Left lung (tissue), 10 donors: ENCODE data around the gene TBL1XR1. TPM values are rescaled to one million over a fixed set of nuclear protein-coding genes. Genes with fewer than 3 reads are reported as not detected.
"Not testable (repeated sequence)": the region's sequence is repeated elsewhere in the genome, so short reads cannot be mapped to it uniquely, and the experiment has no call there.

Source experiments
- ATAC-seq: fragments of 200-7000 bp; cut with Tn5 transposase; one replicate; pipeline ENCODE4 v1.9.1; 2020; ENCODE audit warnings: moderate library complexity
- DNase-seq, 4 donors: peaks; one replicate each; pipeline ENCODE4 v3.0.0-alpha.2; 2013 to 2020
- H3K27ac ChIP-seq, 2 donors: fragments of 200-600 bp; sonication (generic) in 1 of 2; one replicate each; pipeline versions ENCODE4 v1.5.0 to v1.8.0; 2020 to 2021
- H3K27me3 ChIP-seq, 2 donors: fragments of 200-600 bp; sonication (generic) in 1 of 2; one replicate each; pipeline versions ENCODE4 v1.5.0 to v1.8.0; 2020 to 2021
- H3K36me3 ChIP-seq, 2 donors: fragments of 200-600 bp; sonication (generic) in 1 of 2; one replicate each; pipeline versions ENCODE4 v1.5.0 to v1.8.0; 2020 to 2021
- H3K4me1 ChIP-seq, 2 donors: fragments of 200-600 bp; one replicate each; pipeline ENCODE4 v1.8.0; 2021
- H3K4me3 ChIP-seq, 2 donors: fragments of 200-600 bp; sonication (generic) in 1 of 2; one replicate each; pipeline versions ENCODE4 v1.5.0 to v1.8.0; 2020 to 2021; ENCODE audit warnings: mild to moderate bottlenecking in 1 of 2
- H3K9me3 ChIP-seq, 2 donors: fragments of 200-600 bp; sonication (generic) in 1 of 2; one replicate each; pipeline versions ENCODE4 v1.5.0 to v1.8.0; 2020 to 2021
- intact Hi-C, 2 donors: fragments of 100-400 bp; cut with DNase I; formaldehyde crosslinking; loops; one replicate each; pipeline versions ENCODE4 v1.11.2 to v1.14.2; 2022
- polyA plus RNA-seq, 6 donors: library from polyadenylated mRNA; unstranded; fragments of 120-200 nt; gene quantifications; one replicate each; pipeline ENCODE4 v1.2.1, GENCODE V29; 2013; ENCODE audit not compliant: insufficient read length in 6 of 6
- total RNA-seq, 2 donors: library from RNA; stranded (reverse); fragmentation: NEBNext Ultra II Directional; extraction: Animal tissue kit (Norgen Biotek cat#: 25700); gene quantifications; one replicate each; pipeline ENCODE4 v1.2.1, GENCODE V29; 2021
- TF ChIP-seq, protein P1 (sequence below), 2 donors: fragments of 200-600 bp; sonication (generic) in 1 of 2; IDR thresholded peaks; one replicate each; pipeline versions ENCODE4 v1.5.0 to v1.8.0; 2021; ENCODE audit warnings: antibody characterized with exemption in 2 of 2
- donor health status: DM: no; HTN: yes; CAD: no.
- donor health status: DM: no; HTN: no; CAD: no.

Gene TBL1XR1
- total and polyA plus RNA-seq, 8 donors: 116 to 202 (median 155) TPM

DNA sequence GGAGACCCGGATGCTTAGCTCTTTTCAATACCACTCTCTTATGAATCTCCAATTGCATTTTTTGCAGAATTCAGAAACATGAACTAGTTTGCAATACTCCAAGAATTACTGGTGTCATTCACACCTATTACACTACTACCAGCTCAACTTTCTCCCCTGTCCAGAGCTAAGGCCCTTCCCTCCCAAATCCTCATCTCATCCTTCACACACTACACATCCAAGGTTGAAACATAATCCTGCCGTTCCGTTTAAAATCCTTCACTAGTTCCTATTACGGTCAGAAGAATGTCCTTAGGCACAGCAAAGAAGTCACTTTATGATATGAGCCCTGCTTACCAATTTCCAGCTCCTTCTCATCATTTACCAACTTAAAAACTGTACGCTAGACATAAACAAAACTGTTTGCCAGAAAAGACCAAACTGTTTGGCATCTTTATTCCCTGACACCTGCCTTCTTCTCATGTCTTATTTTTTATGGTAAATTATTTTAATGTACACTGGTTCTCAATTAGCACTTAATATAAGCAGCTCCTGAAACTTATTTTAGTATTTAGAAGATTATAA, 22.6 kb downstream of the TBL1XR1 start:
- Histone ChIP-seq H3K4me1 (peaks cover 3 to 36% of the 10 kb centered on the region in 2 donors), H3K27ac (no peak overlapping the region), H3K9me3 (no peaks in the 10 kb centered on the region), H3K36me3 (peaks cover 0 to 5% of the 10 kb centered on the region in 2 donors), H3K4me3 (no peak overlapping the region), H3K27me3 (no peaks in the 10 kb centered on the region)
- DNase-seq (no peak), ATAC-seq (no peak)
- intact Hi-C loops: no loop called here
- TF ChIP-seq, protein P1, sequence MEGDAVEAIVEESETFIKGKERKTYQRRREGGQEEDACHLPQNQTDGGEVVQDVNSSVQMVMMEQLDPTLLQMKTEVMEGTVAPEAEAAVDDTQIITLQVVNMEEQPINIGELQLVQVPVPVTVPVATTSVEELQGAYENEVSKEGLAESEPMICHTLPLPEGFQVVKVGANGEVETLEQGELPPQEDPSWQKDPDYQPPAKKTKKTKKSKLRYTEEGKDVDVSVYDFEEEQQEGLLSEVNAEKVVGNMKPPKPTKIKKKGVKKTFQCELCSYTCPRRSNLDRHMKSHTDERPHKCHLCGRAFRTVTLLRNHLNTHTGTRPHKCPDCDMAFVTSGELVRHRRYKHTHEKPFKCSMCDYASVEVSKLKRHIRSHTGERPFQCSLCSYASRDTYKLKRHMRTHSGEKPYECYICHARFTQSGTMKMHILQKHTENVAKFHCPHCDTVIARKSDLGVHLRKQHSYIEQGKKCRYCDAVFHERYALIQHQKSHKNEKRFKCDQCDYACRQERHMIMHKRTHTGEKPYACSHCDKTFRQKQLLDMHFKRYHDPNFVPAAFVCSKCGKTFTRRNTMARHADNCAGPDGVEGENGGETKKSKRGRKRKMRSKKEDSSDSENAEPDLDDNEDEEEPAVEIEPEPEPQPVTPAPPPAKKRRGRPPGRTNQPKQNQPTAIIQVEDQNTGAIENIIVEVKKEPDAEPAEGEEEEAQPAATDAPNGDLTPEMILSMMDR (IDR thresholded peaks at IDR 0.05): no peak

DNA sequence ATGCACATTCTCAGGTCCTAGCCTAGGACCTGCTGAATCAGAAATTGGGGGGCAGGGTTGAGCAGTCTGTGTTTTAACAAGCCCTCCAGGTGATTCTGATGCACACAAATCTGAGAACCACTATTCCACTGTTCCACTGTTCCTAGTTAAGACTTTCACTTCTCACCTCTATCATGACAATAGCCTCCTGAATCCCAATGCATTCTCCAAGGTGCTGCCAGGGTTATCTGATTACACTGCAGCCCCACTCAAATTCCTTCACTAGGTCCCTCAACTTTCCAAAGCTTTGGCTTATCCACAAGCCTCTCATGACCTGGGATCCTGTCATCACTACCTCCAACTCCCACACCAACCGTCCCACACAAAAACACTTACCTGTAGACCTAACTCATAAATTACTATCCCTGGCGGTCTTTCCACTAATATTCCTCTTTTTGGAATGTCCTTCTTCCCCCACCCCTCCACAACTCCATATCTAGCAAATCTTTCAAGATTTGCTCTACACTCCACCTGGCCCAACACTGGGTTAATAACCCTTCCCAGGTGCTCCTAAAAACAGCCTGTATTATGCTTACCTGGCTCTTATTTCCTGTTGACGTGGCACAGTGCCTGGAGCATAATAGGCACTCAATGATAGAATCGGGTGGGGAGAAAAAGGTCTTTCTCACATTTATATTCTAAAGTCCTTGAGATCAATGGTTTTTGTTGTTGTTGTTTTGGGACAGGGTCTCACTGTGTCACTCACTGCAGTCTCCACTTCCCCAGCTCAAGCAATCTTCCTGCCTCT, 27.2 kb downstream of the TBL1XR1 start:
- Histone ChIP-seq H3K4me1 (peaks cover 0 to 21% of the 10 kb centered on the region in 2 donors), H3K9me3 (no peaks in the 10 kb centered on the region), H3K36me3 (no peaks in the 10 kb centered on the region), H3K27ac (no peak overlapping the region), H3K4me3 (no peak overlapping the region), H3K27me3 (no peaks in the 10 kb centered on the region)
- TF ChIP-seq, protein P1 (IDR thresholded peaks at IDR 0.05): no peak
- DNase-seq (no peak), ATAC-seq (peak; percentile 33)
- intact Hi-C loops: no loop called here

DNA sequence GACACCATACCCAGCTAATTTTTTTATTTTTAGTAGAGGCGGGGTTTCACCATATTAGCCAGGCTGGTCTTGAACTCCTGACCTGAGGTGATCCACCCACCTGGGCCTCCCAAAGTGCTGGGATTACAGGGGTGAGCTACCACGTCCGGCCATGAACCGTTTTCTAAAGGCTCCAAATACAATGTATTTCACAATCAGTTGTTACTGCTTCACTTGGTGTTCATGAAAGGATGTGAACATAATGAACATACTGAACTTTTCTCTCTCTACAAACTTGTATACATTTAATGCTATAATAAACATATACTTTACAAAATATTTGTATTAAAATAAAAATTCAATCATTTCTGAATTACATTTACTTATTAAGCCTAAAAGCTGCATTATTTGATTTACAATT, 28.9 kb downstream of the TBL1XR1 start:
- H3K4me3 ChIP-seq: no peak overlapping the region
- H3K27ac ChIP-seq: no peak overlapping the region
- no peaks in the 10 kb centered on the region for H3K9me3 ChIP-seq
- DNase-seq (no peak), ATAC-seq (no peak)
- intact Hi-C loops: no loop called here
- TF ChIP-seq, protein P1 (IDR thresholded peaks at IDR 0.05): no peak
- H3K27me3 ChIP-seq: no peaks in the 10 kb centered on the region
- H3K36me3 ChIP-seq: no peaks in the 10 kb centered on the region
- H3K4me1 ChIP-seq: peaks cover 0 to 9% of the 10 kb centered on the region in 2 donors

DNA sequence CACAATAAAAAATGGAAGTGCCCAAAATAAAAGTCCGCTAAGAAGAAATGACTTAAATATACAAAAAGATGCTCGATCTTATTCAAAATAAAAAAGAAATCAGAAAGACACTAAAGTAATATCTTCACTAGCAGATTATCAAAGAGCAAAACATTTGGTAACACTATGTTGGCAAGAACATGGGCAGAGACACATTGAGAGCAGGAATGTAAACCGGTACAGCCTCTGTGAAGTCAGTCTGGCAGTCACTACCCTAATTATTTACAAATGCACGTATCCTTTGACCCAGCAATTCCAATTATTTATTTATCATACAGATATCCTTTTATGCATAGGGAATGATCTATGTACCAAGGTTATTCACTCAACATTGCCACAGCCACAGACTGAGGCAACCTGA, 34.5 kb downstream of the TBL1XR1 start:
- H3K27me3 ChIP-seq: no peaks in the 10 kb centered on the region
- intact Hi-C loops: no loop called here

DNA sequence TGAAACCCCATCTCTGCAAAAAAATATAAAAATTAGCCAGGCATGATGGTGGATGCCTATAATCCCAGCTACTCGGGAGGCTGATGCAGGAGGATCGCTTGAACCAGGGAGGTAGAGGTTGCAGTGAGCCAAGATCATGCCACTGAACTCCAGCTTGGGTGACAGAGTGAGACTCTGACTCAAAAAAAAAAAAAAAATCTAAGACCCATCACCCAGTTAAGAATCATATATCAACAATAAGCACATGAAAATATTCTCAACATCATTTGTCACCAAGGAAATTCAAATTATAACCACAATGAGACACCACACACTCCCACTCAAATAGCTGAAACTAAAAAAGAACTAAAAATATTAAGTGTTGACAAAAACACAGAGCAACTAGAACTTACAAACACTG, 35.7 kb downstream of the TBL1XR1 start:
- DNase-seq, H3K27me3 ChIP-seq, H3K4me3 ChIP-seq, H3K27ac ChIP-seq, H3K4me1 ChIP-seq, H3K9me3 ChIP-seq, H3K36me3 ChIP-seq, intact Hi-C loops, ATAC-seq: not testable (repeated sequence)

More for the DNA sequence above, 34.5 kb downstream of the TBL1XR1 start:
- TF ChIP-seq, protein P1 (IDR thresholded peaks at IDR 0.05): no peak
- DNase-seq: no peak
- no peak overlapping the region for H3K27ac ChIP-seq
- no peak overlapping the region for H3K4me3 ChIP-seq
- no peaks in the 10 kb centered on the region for H3K4me1 ChIP-seq
- H3K36me3 ChIP-seq: peaks cover 0 to 9% of the 10 kb centered on the region in 2 donors
- ATAC-seq: no peak
- no peaks in the 10 kb centered on the region for H3K9me3 ChIP-seq
